AG09309 (cell line): Measurements from ENCODE around the gene STK32B.
A peak's percentile ranks its signal among the peaks of the same experiment; 100 is the strongest.
"Not testable (repeated sequence)": the region's sequence is repeated elsewhere in the genome, so short reads cannot be mapped to it uniquely, and the experiment has no call there.

ENCODE experiments used
- DNase-seq: peaks from one replicate; pipeline ENCODE4 v3.0.0-alpha.2; 2010; ENCODE audit warnings: low read depth
- H3K4me3 ChIP-seq: 2 replicates; pipeline ENCODE4 v1.5.1; 2011; ENCODE audit warnings: mild to moderate bottlenecking, low read depth, low read length, moderate library complexity; ENCODE audit not compliant: control insufficient read depth
- CTCF ChIP-seq: IDR thresholded peaks from 2 replicates; pipeline ENCODE4 v1.5.1; 2011; ENCODE audit warnings: mild to moderate bottlenecking, low read depth, low read length, inconsistent platforms; ENCODE audit not compliant: insufficient read depth, control insufficient read depth; ENCODE audit errors: missing control alignments

The STK32B gene

DNA sequence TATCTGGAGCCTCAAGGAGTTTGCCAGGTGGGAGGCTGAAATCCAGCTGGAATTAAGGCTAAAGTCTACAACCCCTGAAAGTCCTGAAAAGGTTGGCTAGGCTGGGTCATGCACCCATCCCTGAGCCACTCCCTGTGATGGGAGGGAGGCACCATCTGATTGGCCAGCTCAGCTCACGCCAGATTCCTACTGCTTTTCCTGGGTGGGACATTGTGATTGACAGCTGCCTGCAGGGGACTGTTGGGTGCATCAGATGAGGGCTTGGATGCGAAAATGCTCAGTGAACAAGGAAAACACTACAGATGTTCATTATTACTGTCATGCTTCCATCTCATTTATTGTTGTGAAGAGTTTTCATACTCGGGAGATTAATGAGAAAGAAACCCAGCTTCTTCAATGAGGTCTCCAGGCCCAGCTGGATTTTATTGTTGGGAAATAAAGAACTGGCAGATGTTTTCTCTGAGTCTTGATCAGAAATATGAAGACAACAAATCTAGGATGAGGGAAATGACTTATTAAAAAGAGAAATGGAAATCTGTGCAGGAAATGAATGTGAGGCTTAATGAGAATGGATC is 185.9 kb downstream of the STK32B start:
- no peak for DNase-seq
- TF ChIP-seq CTCF, result no peak
- H3K4me3 ChIP-seq, result no peak overlapping the region

DNA sequence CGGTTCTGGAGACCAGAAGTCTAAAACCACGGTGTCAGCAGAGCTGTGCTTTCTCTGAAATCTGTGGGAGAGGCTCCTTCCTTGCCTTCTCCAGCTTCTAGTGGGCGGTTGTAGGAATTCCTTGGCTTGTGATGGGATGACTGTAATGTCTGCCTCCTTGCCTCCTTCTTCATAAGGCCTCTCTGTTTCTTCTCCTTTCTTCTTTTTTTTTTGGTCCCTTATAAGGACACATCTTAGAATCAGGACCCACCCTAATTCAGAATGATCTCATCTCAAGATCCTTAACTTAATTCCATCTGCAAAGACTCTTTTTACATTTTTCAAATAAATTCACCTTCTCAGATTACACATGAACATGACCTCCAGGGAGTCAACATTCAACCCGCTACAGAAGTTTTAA is 186.9 kb downstream of the STK32B start:
- DNase-seq, result peak; percentile 8
- H3K4me3 ChIP-seq, result no peak overlapping the region
- no peak for TF ChIP-seq CTCF

GRCh38 chr4:5247061-5247460 is 195.8 kb downstream of the STK32B start:
- not testable (repeated sequence) for H3K4me3 ChIP-seq, DNase-seq

GRCh38 chr4:5247735-5248134 is 196.5 kb downstream of the STK32B start:
- no peak for DNase-seq
- no peak for TF ChIP-seq CTCF
- H3K4me3 ChIP-seq, result no peak overlapping the region

GRCh38 chr4:5249727-5250126 is 198.4 kb downstream of the STK32B start:
- no peak for TF ChIP-seq CTCF
- no peak for DNase-seq
- no peak overlapping the region for H3K4me3 ChIP-seq

DNA sequence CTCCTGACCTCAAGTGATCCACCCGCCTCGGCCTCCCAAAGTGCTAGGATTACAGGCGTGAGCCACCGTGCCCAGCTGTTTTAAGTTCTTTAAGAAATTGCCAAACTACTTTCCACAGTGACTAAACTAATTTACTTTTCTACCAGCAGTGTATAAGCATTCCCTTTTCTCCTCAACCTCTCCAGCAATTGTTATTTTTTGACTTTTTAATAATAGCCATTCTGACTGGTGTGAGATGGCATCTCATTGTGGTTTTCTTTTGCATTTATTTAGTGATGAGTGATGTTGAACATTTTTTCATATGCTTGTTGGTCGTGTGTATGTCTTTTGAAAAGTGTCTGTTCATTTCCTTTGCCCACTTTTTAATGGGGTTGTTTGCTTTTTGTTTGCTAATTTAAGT is 199.3 kb downstream of the STK32B start:
- DNase-seq, H3K4me3 ChIP-seq: not testable (repeated sequence)

- TF ChIP-seq CTCF, result no peak
- no peak for DNase-seq
- no peak overlapping the region for H3K4me3 ChIP-seq
These were observed 205.1 kb downstream of the STK32B start for GRCh38 chr4:5256421-5256820.

DNA sequence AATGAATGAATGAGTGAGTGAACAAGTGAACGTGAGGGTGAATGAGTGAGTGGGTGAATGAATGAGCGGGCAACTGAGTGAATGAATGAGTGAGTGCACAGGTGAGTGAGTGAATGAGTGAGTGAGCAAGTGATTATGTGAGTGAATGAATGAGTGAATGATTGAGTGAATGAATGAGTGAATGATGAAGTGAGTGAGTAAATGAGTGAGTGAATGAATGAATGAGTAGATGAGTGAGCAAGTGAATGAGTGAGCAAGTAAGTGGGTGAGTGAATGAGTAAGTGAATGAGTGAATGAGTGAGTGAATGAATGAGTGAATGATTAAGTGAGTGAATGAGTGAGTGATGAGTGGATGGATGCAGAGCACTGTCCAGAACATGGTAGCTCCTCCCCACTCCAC is 205.8 kb downstream of the STK32B start:
- no peak overlapping the region for H3K4me3 ChIP-seq
- no peak for DNase-seq
- TF ChIP-seq CTCF, result no peak
